Measurements from ENCODE around the gene GJB1.
"Not testable (repeated sequence)": the region's sequence is repeated elsewhere in the genome, so short reads cannot be mapped to it uniquely, and the experiment has no call there.

Gene GJB1

DNA sequence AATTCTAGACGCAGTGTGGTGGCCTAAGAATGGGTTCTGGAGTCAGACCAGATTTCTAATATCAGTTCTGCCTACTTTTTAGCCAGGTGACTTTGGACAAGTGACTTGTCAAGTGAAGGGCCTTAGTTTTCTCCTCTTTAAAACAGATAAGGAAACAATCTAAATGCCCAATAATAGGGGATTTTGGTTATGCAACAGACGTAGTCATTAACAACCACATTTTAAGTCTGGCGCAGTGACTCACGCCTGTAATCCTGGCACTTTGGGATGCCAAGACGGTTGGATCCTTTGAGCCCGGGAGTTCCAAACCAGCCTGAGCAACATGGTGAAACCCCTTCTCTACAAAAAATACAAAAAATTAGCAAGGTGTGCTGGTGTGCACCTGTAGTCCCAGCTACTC lies 33.0 kb downstream of the GJB1 start:
- no peak for DNase-seq (ENCODE audit: low spot score)

- DNase-seq (ENCODE audit: low spot score), result no peak
Observed at GRCh38 chrX:71256856-71257255, 33.8 kb downstream of the GJB1 start.

GRCh38 chrX:71268624-71269023 lies 45.6 kb downstream of the GJB1 start:
- not testable (repeated sequence) for DNase-seq (ENCODE audit: low spot score)

DNA sequence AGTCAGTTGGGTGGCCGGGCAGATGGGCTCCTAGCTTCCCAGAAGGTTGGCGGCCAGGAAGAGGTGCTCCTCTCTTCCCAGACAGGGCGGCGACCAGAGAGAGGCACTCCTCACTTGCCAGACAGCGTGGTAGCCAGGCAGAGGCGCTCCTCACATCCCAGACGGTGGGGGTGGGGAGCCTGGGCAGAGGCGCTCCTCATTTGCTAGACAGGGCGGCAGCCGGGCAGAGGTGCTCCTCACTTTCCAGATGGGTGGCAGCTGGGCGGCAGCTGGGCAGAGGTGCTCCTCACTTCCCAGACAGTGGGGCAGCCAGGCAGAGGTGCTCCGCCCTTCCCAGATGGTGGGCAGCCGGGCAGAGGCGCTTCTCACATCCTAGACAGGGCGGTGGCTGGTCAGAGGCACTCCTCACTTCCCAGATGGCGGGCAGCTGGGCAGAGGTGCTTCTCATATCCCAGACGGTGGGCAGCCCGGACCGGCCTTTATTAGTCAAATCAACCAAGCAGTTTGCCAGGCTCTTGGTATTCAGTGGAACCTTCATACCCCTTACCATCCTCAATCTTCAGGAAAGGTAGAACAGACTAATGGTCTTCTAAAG lies 46.9 kb downstream of the GJB1 start:
- DNase-seq (ENCODE audit: low spot score), result no peak

DNA sequence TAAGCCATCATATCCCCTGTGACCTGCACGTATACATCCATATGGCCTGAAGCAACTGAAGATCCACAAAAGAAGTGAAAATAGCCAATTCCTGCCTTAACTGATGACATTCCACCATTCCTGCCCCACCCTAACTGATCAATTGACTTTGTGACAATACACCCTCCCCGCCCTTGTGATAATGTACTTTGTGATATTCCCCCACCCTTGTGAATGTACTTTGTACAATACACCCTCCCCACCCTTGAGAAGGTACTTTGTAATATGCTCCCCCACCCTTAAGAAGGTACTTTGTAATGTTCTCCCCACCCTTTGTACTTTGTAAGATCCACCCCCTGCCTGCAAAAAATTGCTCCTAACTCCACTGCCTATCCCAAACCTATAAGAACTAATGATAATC lies 49.3 kb downstream of the GJB1 start:
- DNase-seq (ENCODE audit: low spot score), result not testable (repeated sequence)

Measured in AG20443 (cell line).